Body of pancreas (tissue), 4 donors: Measurements from ENCODE around the gene BTBD10.
"Not testable (repeated sequence)": the region's sequence is repeated elsewhere in the genome, so short reads cannot be mapped to it uniquely, and the experiment has no call there.

Experiments
- CTCF ChIP-seq, 7 experiments: fragments of 450-650 bp in 4 of 7; fragments of 200-600 bp in 3 of 7; sonication (generic) in 3 of 7; IDR thresholded peaks; one replicate each; pipeline ENCODE4 v1.5.1; 2016 to 2019; ENCODE audit warnings: antibody characterized with exemption in 7 of 7
- POLR2A ChIP-seq, 3 donors: fragments of 450-650 bp; IDR thresholded peaks; one replicate each; pipeline ENCODE4 v1.6.1; 2016; ENCODE audit warnings: antibody characterized with exemption in 3 of 3, mild to moderate bottlenecking in 2 of 3

GRCh38 chr11:13398335-13398734 is 64.7 kb downstream of the BTBD10 start:
- not testable (repeated sequence) for TF ChIP-seq POLR2A, CTCF (IDR thresholded peaks at IDR 0.05)
